Measurements from ENCODE around the gene CAVIN2.

The CAVIN2 gene

GRCh38 chr2:191864628-191865374 lies 17.9 kb upstream of the CAVIN2 start:
- 84 to 94% methylated on average over 4 to 5 of the region's 7 CpGs for WGBS, 2 experiments (ENCODE audit: insufficient coverage in 2 of 2)

DNA sequence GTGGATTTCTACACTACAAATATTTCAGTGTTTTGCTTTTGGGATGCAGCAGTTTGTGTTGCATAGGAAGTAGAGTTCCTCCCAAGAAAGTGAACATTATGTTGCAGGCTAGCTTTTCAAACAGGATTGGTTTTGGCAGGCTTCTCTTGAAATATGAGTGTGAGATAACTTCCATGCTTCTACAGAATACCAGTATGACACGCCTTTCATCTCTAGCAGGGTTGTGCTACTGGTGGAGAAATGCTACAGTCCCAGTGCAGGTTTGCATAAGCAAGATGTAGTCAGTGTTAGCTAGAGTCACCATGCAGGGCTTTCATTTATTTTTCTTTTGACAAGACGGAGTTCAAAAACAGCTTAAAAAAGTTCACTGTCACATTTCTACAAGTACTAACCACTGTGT lies 17.1 kb upstream of the CAVIN2 start:
- H3K36me3 ChIP-seq (ENCODE audit: control insufficient read depth, insufficient read depth, low read length) = no peaks in the 10 kb centered on the region
- H3K4me1 ChIP-seq (ENCODE audit: control insufficient read depth, insufficient read depth, low read length, poor library complexity, severe bottlenecking) = peaks cover 20% of the 10 kb centered on the region
- 100% methylated on average over 1 of the region's 2 CpGs for WGBS, 2 experiments (ENCODE audit: insufficient coverage in 2 of 2)
- H3K4me3 ChIP-seq (ENCODE audit: extremely low read depth, insufficient read depth, low read length, poor library complexity, severe bottlenecking) = no peak overlapping the region
- H3K9me3 ChIP-seq (ENCODE audit: control insufficient read depth, low read length) = no peaks in the 10 kb centered on the region
- no peak overlapping the region for H3K27ac ChIP-seq (ENCODE audit: low read depth, low read length, severe bottlenecking)

More at GRCh38 chr2:191864628-191865374, 17.9 kb upstream of the CAVIN2 start:
- Histone ChIP-seq H3K27ac (ENCODE audit: low read depth, low read length, severe bottlenecking) (no peak overlapping the region), H3K4me1 (ENCODE audit: control insufficient read depth, insufficient read depth, low read length, poor library complexity, severe bottlenecking) (peaks cover 25% of the 10 kb centered on the region), H3K9me3 (ENCODE audit: control insufficient read depth, low read length) (no peaks in the 10 kb centered on the region), H3K4me3 (ENCODE audit: extremely low read depth, insufficient read depth, low read length, poor library complexity, severe bottlenecking) (no peak overlapping the region), H3K36me3 (ENCODE audit: control insufficient read depth, insufficient read depth, low read length) (no peaks in the 10 kb centered on the region)

DNA sequence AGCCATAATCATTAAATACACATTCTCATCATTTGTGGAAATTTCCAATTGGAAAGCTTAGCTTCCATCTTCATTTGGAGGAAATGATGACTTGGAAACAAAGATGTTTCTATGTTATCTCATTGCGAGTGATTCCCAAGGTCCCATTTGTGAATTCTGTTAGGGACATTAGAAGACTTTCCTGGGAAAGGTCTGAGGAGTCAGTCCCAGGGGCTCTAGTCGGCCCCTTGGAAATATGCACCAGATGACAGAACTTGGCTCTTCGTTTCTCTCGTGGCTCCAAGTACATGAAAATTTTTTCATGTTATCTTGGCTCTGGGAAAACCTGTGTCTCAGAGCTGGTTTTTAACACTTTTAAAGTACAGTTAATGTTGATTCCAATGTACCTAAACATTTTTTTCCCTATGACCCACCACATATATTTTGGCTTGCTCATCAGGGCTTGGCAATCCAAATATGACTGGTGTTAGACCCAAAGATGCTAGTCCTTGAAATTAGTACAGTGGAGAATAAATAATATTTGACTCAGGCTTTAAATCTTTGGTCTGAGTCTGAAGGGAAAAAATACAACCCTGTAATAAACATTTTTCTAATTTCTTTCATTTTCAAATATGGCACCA lies 15.4 kb upstream of the CAVIN2 start:
- no peaks in the 10 kb centered on the region for H3K36me3 ChIP-seq (ENCODE audit: control insufficient read depth, insufficient read depth, low read length)
- peaks cover 14% of the 10 kb centered on the region for H3K4me1 ChIP-seq (ENCODE audit: control insufficient read depth, insufficient read depth, low read length, poor library complexity, severe bottlenecking)
- WGBS, 2 experiments (ENCODE audit: insufficient coverage in 2 of 2) = 64 to 89% methylated on average over 2 to 4 of the region's 4 CpGs
- no peak overlapping the region for H3K4me3 ChIP-seq (ENCODE audit: extremely low read depth, insufficient read depth, low read length, poor library complexity, severe bottlenecking)
- H3K9me3 ChIP-seq (ENCODE audit: control insufficient read depth, low read length) = no peaks in the 10 kb centered on the region
- no peak overlapping the region for H3K27ac ChIP-seq (ENCODE audit: low read depth, low read length, severe bottlenecking)

GRCh38 chr2:191860760-191861466 lies 14.0 kb upstream of the CAVIN2 start:
- no peak overlapping the region for H3K27ac ChIP-seq (ENCODE audit: low read depth, low read length, severe bottlenecking)
- no peaks in the 10 kb centered on the region for H3K9me3 ChIP-seq (ENCODE audit: control insufficient read depth, low read length)
- H3K4me1 ChIP-seq (ENCODE audit: control insufficient read depth, insufficient read depth, low read length, poor library complexity, severe bottlenecking) = peaks cover 2% of the 10 kb centered on the region
- no peaks in the 10 kb centered on the region for H3K36me3 ChIP-seq (ENCODE audit: control insufficient read depth, insufficient read depth, low read length)
- WGBS, 2 experiments (ENCODE audit: insufficient coverage in 2 of 2) = 100% methylated on average over 1 of the region's 1 CpG; no CpG with 5 or more reads in 1 of the 2 experiments
- no peak overlapping the region for H3K4me3 ChIP-seq (ENCODE audit: extremely low read depth, insufficient read depth, low read length, poor library complexity, severe bottlenecking)

GRCh38 chr2:191859681-191860080 lies 12.8 kb upstream of the CAVIN2 start:
- Histone ChIP-seq H3K9me3 (ENCODE audit: control insufficient read depth, low read length) (no peaks in the 10 kb centered on the region), H3K36me3 (ENCODE audit: control insufficient read depth, insufficient read depth, low read length) (no peaks in the 10 kb centered on the region), H3K27ac (ENCODE audit: low read depth, low read length, severe bottlenecking) (no peak overlapping the region), H3K4me1 (ENCODE audit: control insufficient read depth, insufficient read depth, low read length, poor library complexity, severe bottlenecking) (peaks cover 3% of the 10 kb centered on the region), H3K4me3 (ENCODE audit: extremely low read depth, insufficient read depth, low read length, poor library complexity, severe bottlenecking) (no peak overlapping the region)
- WGBS, 2 experiments (ENCODE audit: insufficient coverage in 2 of 2) = no CpG with 5 or more reads among the region's 1 CpG

DNA sequence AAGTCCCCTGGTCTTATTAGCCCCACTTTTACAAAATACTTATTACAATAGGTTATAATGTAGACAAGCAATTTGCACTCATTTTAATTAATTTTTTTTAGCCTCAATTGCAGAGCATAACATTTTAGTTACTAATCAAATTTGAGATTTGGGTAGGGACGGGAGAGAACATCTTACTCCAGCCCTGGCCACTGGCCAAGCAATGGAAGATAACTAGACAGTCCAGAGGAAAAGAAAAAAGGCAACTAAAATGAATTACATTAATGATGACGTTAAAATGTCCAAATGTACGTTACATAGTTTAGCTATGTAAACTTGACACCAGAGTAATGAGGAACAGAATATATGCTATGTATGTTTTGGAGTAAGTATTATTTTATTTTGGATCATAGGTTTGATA lies 11.0 kb upstream of the CAVIN2 start:
- Histone ChIP-seq H3K27ac (ENCODE audit: low read depth, low read length, severe bottlenecking) (no peak overlapping the region), H3K9me3 (ENCODE audit: control insufficient read depth, low read length) (no peaks in the 10 kb centered on the region), H3K4me1 (ENCODE audit: control insufficient read depth, insufficient read depth, low read length, poor library complexity, severe bottlenecking) (peaks cover 15% of the 10 kb centered on the region), H3K36me3 (ENCODE audit: control insufficient read depth, insufficient read depth, low read length) (no peaks in the 10 kb centered on the region), H3K4me3 (ENCODE audit: extremely low read depth, insufficient read depth, low read length, poor library complexity, severe bottlenecking) (no peak overlapping the region)
- WGBS, 2 experiments (ENCODE audit: insufficient coverage in 2 of 2) = 94 to 98% methylated on average over 2 to 3 of the region's 3 CpGs

DNA sequence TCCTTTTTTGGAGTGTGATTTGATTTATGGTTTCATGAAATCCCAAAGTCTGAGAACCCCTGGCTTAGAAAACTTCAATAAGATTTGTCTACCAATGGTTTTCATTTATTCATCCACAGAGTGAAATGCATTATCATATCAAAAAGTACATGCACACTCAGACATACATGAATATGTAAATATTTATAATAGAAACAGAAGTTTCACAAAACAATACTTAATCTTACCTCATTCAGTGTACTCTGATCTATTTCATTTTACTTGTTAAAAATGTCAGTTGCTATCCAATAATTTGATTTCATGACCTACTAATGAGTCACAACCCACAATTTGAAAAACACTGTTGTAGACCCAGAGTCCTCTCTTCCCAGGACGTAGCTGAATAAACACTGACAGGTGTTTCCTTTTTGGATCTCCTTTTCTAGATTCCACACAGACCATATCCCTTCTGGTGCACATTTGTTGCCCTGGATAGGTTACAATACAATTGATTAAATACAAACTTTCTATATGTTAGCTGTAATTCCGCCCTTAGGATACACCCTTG lies 10.4 kb upstream of the CAVIN2 start:
- no peak overlapping the region for H3K27ac ChIP-seq (ENCODE audit: low read depth, low read length, severe bottlenecking)
- no peak overlapping the region for H3K4me3 ChIP-seq (ENCODE audit: extremely low read depth, insufficient read depth, low read length, poor library complexity, severe bottlenecking)
- H3K9me3 ChIP-seq (ENCODE audit: control insufficient read depth, low read length) = no peaks in the 10 kb centered on the region
- peaks cover 15% of the 10 kb centered on the region for H3K4me1 ChIP-seq (ENCODE audit: control insufficient read depth, insufficient read depth, low read length, poor library complexity, severe bottlenecking)
- no peaks in the 10 kb centered on the region for H3K36me3 ChIP-seq (ENCODE audit: control insufficient read depth, insufficient read depth, low read length)
- WGBS, 2 experiments (ENCODE audit: insufficient coverage in 2 of 2) = 67 to 100% methylated on average over 1 of the region's 2 CpGs

GRCh38 chr2:191856111-191856876 lies 9.4 kb upstream of the CAVIN2 start:
- Histone ChIP-seq H3K36me3 (ENCODE audit: control insufficient read depth, insufficient read depth, low read length) (no peaks in the 10 kb centered on the region), H3K4me3 (ENCODE audit: extremely low read depth, insufficient read depth, low read length, poor library complexity, severe bottlenecking) (no peak overlapping the region), H3K9me3 (ENCODE audit: control insufficient read depth, low read length) (no peaks in the 10 kb centered on the region), H3K4me1 (ENCODE audit: control insufficient read depth, insufficient read depth, low read length, poor library complexity, severe bottlenecking) (peaks cover 15% of the 10 kb centered on the region), H3K27ac (ENCODE audit: low read depth, low read length, severe bottlenecking) (no peak overlapping the region)
- 95 to 100% methylated on average over 4 to 6 of the region's 7 CpGs for WGBS, 2 experiments (ENCODE audit: insufficient coverage in 2 of 2)

GRCh38 chr2:191855382-191855781 lies 8.5 kb upstream of the CAVIN2 start:
- H3K4me3 ChIP-seq (ENCODE audit: extremely low read depth, insufficient read depth, low read length, poor library complexity, severe bottlenecking) = no peak overlapping the region
- H3K27ac ChIP-seq (ENCODE audit: low read depth, low read length, severe bottlenecking) = no peak overlapping the region
- H3K36me3 ChIP-seq (ENCODE audit: control insufficient read depth, insufficient read depth, low read length) = no peaks in the 10 kb centered on the region
- WGBS, 2 experiments (ENCODE audit: insufficient coverage in 2 of 2) = 72 to 84% methylated on average over 3 to 4 of the region's 5 CpGs
- H3K9me3 ChIP-seq (ENCODE audit: control insufficient read depth, low read length) = no peaks in the 10 kb centered on the region
- peaks cover 15% of the 10 kb centered on the region for H3K4me1 ChIP-seq (ENCODE audit: control insufficient read depth, insufficient read depth, low read length, poor library complexity, severe bottlenecking)

All from mesodermal cell (in vitro differentiated cells).